Loucy (cell line): ENCODE results near the gene ZMYND8.
"Not testable (repeated sequence)": the region's sequence is repeated elsewhere in the genome, so short reads cannot be mapped to it uniquely, and the experiment has no call there.

Experiments used
- H2AFZ ChIP-seq: fragments of 200-600 bp; sonication (generic); 2 replicates; pipeline ENCODE4 v1.6.0; 2016; ENCODE audit warnings: antibody characterized with exemption, mild to moderate bottlenecking, low read length, moderate library complexity
- H3F3A ChIP-seq: fragments of 200-600 bp; 2 replicates; pipeline ENCODE4 v1.6.0; 2016; ENCODE audit warnings: antibody characterized with exemption, low read depth, mild to moderate bottlenecking
- H3K27me3 ChIP-seq: fragments of 200-600 bp; sonication (generic); 2 replicates; pipeline ENCODE4 v1.6.1; 2014; ENCODE audit warnings: low read length, mild to moderate bottlenecking; ENCODE audit not compliant: insufficient read depth, poor library complexity, severe bottlenecking
- H3K36me3 ChIP-seq: fragments of 200-600 bp; sonication (generic); 2 replicates; pipeline ENCODE4 v1.6.1; 2016; ENCODE audit warnings: low read length; ENCODE audit not compliant: insufficient read depth
- H3K4me1 ChIP-seq: fragments of 200-600 bp; sonication (generic); 2 replicates; pipeline ENCODE4 v1.5.1; 2014; ENCODE audit warnings: low read length, mild to moderate bottlenecking; ENCODE audit not compliant: insufficient read depth, poor library complexity, severe bottlenecking
- H3K4me2 ChIP-seq: fragments of 200-600 bp; sonication (generic); 2 replicates; pipeline ENCODE4 v1.6.0; 2014; ENCODE audit warnings: antibody characterized with exemption, low read length, low read depth, mild to moderate bottlenecking; ENCODE audit not compliant: poor library complexity, severe bottlenecking
- H3K4me3 ChIP-seq: fragments of 200-600 bp; sonication (generic); 2 replicates; pipeline ENCODE4 v1.5.1; 2014; ENCODE audit warnings: low read length, mild to moderate bottlenecking, mixed read lengths; ENCODE audit not compliant: poor library complexity, severe bottlenecking
- H3K79me2 ChIP-seq: fragments of 200-600 bp; sonication (generic); 2 replicates; pipeline ENCODE4 v1.6.1; 2014; ENCODE audit warnings: low read length; ENCODE audit not compliant: insufficient read depth
- H3K9ac ChIP-seq: fragments of 200-600 bp; sonication (generic); 2 replicates; pipeline ENCODE4 v1.6.0; 2014; ENCODE audit warnings: mild to moderate bottlenecking, low read depth, low read length, moderate library complexity; ENCODE audit not compliant: poor library complexity, severe bottlenecking
- H3K9me2 ChIP-seq: fragments of 200-600 bp; sonication (generic); replicated peaks from 2 replicates; pipeline ENCODE4 v1.6.1; 2016; ENCODE audit warnings: low read depth, low read length, mixed read lengths
- H3K9me3 ChIP-seq: fragments of 200-600 bp; sonication (generic); 2 replicates; pipeline ENCODE4 v1.6.1; 2014; ENCODE audit warnings: mild to moderate bottlenecking, antibody characterized with exemption, low read length, low read depth; ENCODE audit not compliant: insufficient read depth
- H4K20me1 ChIP-seq: fragments of 200-600 bp; sonication (generic); 2 replicates; pipeline ENCODE4 v1.6.0; 2014; ENCODE audit warnings: antibody characterized with exemption, low read length, mild to moderate bottlenecking; ENCODE audit not compliant: insufficient read depth, poor library complexity, severe bottlenecking
- EZH2phosphoT487 ChIP-seq: fragments of 200-600 bp; IDR thresholded peaks from 2 replicates; pipeline ENCODE4 v1.6.1; 2018; ENCODE audit warnings: antibody characterized with exemption, mild to moderate bottlenecking, moderate library complexity, borderline replicate concordance
- TF ChIP-seq, protein P1 (sequence below): fragments of 200-600 bp; sonication (generic); conservative IDR thresholded peaks from 2 replicates; pipeline ENCODE4 v1.5.1; 2014; ENCODE audit warnings: mild to moderate bottlenecking, antibody characterized with exemption, low read length

The ZMYND8 gene

GRCh38 chr20:47265984-47266383 lies 90.5 kb downstream of the ZMYND8 start:
- H4K20me1 ChIP-seq = peaks cover 33% of the 10 kb centered on the region
- H3K79me2 ChIP-seq = peaks cover 52% of the 10 kb centered on the region
- H3K4me1 ChIP-seq = peaks cover 3% of the 10 kb centered on the region
- no peaks in the 10 kb centered on the region for H3K9me3 ChIP-seq
- H2AFZ ChIP-seq = no peak overlapping the region
- no peaks in the 10 kb centered on the region for H3F3A ChIP-seq
- no peaks in the 10 kb centered on the region for H3K9me2 ChIP-seq
- no peak overlapping the region for H3K9ac ChIP-seq
- no peaks in the 10 kb centered on the region for H3K27me3 ChIP-seq
- H3K4me3 ChIP-seq = no peak overlapping the region
- H3K36me3 ChIP-seq = peaks cover 81% of the 10 kb centered on the region
- H3K4me2 ChIP-seq = no peak overlapping the region
- TF ChIP-seq EZH2phosphoT487 = no peak
- TF ChIP-seq, protein P1, sequence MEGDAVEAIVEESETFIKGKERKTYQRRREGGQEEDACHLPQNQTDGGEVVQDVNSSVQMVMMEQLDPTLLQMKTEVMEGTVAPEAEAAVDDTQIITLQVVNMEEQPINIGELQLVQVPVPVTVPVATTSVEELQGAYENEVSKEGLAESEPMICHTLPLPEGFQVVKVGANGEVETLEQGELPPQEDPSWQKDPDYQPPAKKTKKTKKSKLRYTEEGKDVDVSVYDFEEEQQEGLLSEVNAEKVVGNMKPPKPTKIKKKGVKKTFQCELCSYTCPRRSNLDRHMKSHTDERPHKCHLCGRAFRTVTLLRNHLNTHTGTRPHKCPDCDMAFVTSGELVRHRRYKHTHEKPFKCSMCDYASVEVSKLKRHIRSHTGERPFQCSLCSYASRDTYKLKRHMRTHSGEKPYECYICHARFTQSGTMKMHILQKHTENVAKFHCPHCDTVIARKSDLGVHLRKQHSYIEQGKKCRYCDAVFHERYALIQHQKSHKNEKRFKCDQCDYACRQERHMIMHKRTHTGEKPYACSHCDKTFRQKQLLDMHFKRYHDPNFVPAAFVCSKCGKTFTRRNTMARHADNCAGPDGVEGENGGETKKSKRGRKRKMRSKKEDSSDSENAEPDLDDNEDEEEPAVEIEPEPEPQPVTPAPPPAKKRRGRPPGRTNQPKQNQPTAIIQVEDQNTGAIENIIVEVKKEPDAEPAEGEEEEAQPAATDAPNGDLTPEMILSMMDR = no peak

DNA sequence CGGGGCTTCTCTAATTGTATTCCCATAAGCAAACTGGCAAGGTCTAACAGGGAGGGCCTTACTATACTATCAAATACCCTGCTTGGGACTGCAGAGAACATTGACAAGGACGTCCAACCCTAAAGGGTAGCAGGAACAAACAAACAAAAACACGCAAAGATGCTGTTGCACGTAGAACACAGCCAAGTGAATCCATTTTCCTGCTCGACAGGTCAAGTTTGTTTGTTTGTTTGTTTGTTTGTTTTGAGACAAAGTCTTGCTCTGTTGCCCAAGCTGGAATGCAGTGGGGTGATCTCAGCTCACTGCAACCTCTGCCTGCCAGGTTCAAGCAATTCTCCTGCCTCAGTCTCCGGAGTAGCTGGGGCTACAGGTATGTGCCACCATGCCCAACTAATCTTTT lies 91.3 kb downstream of the ZMYND8 start:
- no peaks in the 10 kb centered on the region for H3K9me3 ChIP-seq
- no peak overlapping the region for H2AFZ ChIP-seq
- H3K4me3 ChIP-seq = no peak overlapping the region
- peaks cover 3% of the 10 kb centered on the region for H3K4me1 ChIP-seq
- no peaks in the 10 kb centered on the region for H3F3A ChIP-seq
- no peak for TF ChIP-seq EZH2phosphoT487
- TF ChIP-seq, protein P1 = no peak
- H3K36me3 ChIP-seq = peaks cover 88% of the 10 kb centered on the region
- H3K9me2 ChIP-seq = no peaks in the 10 kb centered on the region
- no peak overlapping the region for H3K9ac ChIP-seq
- H3K79me2 ChIP-seq = peaks cover 57% of the 10 kb centered on the region
- no peaks in the 10 kb centered on the region for H3K27me3 ChIP-seq
- H3K4me2 ChIP-seq = no peak overlapping the region
- H4K20me1 ChIP-seq = peaks cover 32% of the 10 kb centered on the region

DNA sequence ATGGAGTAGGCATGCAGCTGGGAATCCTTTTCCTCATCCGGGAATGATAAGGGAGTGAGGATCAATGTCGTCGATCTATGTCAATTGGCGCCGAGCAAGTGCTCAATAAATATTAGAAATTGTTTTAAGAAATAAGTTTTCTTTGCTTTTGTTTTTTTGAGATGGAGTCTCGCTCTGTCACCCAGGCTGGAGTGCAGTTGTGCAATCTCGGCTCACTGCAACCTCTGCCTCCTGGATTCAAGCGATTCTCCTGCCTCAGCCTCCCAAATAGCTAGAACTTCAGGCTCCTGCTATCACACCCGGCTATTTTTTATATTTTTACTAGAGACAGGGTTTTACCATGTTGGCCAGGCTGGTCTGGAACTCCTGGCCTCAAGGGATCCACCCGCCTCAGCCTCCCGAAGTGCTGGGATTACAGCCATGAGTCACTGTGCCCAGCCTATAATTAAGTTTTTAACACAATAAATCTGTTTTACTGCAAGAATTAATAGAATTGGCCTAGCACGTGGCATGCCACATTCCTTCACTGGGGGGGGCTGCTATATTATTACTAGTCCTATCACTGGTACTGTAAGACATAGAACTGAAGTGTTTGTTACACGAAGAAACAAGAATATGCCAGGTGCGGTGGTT lies 92.2 kb downstream of the ZMYND8 start:
- peaks cover 56% of the 10 kb centered on the region for H3K79me2 ChIP-seq
- not testable (repeated sequence) for H3K4me2 ChIP-seq

GRCh38 chr20:47263465-47264084 lies 92.9 kb downstream of the ZMYND8 start:
- Histone ChIP-seq H3K79me2 (peaks cover 55% of the 10 kb centered on the region), H4K20me1 (peaks cover 32% of the 10 kb centered on the region), H3K36me3 (peaks cover 90% of the 10 kb centered on the region), H3K9ac (peak overlapping the region; percentile 39), H2AFZ (no peak overlapping the region), H3F3A (no peaks in the 10 kb centered on the region), H3K4me3 (no peak overlapping the region), H3K27me3 (no peaks in the 10 kb centered on the region), H3K9me2 (no peaks in the 10 kb centered on the region), H3K4me1 (peaks cover 3% of the 10 kb centered on the region), H3K4me2 (peak overlapping the region; percentile 61), H3K9me3 (no peaks in the 10 kb centered on the region)
- TF ChIP-seq, protein P1 = no peak

More for the DNA sequence above, 92.2 kb downstream of the ZMYND8 start:
- Histone ChIP-seq H3K36me3 (peaks cover 88% of the 10 kb centered on the region), H4K20me1 (peaks cover 32% of the 10 kb centered on the region)
- H3K9ac ChIP-seq, H2AFZ ChIP-seq, H3K9me3 ChIP-seq, H3F3A ChIP-seq, H3K9me2 ChIP-seq, H3K4me1 ChIP-seq, H3K27me3 ChIP-seq, H3K4me3 ChIP-seq: not testable (repeated sequence)
